Gastrocnemius medialis (tissue), 4 donors: Measurements from ENCODE around the gene NAV1.

Experiments
- CTCF ChIP-seq, 5 experiments: fragments of 450-650 bp in 3 of 5; fragments of 200-600 bp in 2 of 5; sonication (generic) in 2 of 5; IDR thresholded peaks in 4 of 5; conservative IDR thresholded peaks in 1 of 5; 1 replicate in 4 of 5; 2 replicates in 1 of 5; pipeline ENCODE4 v1.5.1; 2016 to 2019; ENCODE audit warnings: antibody characterized with exemption in 5 of 5, mild to moderate bottlenecking in 3 of 5, moderate library complexity in 3 of 5
- POLR2A ChIP-seq, 2 donors: fragments of 450-650 bp; IDR thresholded peaks; one replicate each; pipeline ENCODE4 v1.6.1; 2017; ENCODE audit warnings: antibody characterized with exemption in 2 of 2, mild to moderate bottlenecking in 2 of 2, moderate library complexity in 2 of 2

GRCh38 chr1:201544710-201545109 is 5.8 kb downstream of the NAV1 start:
- TF ChIP-seq CTCF (IDR thresholded peaks at IDR 0.05 in 4 of 5, conservative IDR thresholded peaks at IDR 0.05 in 1 of 5), result no peak
- no peak for TF ChIP-seq POLR2A (IDR thresholded peaks at IDR 0.05)
